ENCODE results near the gene ZSCAN5C. TPM values are rescaled to one million over a fixed set of nuclear protein-coding genes. Genes with fewer than 3 reads are reported as not detected.

Gene ZSCAN5C
- total and polyA plus RNA-seq, 4 donors: not detected

DNA sequence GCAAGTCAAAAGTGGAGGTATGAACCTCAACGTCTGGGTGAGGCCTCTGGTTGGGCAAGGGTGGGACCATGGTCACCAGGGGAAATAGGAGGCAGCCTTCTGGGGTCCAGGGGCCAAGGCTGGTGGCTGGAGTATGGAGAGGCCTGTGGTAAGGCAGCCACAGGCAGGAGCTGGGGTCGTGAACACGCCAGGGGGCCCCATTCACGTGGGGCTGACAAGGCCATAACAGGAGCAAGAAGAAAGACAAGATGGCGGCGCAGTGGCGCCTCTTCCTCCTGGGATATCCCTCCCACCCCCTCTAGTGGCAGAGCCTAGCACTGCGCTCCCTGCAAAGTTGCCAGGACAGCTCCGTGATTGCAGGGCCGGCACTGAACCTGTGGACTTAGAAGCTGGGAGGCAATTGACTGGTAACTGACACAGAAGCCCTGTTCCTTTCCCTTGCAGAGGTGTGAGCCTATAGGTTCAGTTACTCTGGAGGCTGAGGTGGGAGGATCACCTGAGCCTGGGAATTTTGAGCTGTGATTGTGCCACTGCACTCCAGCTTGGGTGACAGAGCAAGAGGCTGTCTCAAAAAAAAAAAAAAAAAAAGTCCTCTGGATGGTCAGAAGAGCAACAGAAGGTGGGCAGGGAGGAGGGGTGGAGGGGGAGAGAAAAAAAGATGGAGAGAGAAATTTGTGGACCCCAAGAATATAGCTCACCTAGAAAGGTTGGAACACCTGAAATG lies 50.8 kb downstream of the ZSCAN5C start:
- Histone ChIP-seq H3K9me3 (ENCODE audit: control insufficient read depth in 4 of 4, insufficient read depth in 3 of 4, low read length in 3 of 4) (no peaks in the 10 kb centered on the region), H3K4me1 (ENCODE audit: control insufficient read depth in 5 of 5, insufficient read depth in 5 of 5, low read length in 5 of 5) (no peaks in the 10 kb centered on the region), H3K4me3 (no peak overlapping the region), H3K36me3 (ENCODE audit: control insufficient read depth in 4 of 4, insufficient read depth in 4 of 4, low read length in 4 of 4) (no peaks in the 10 kb centered on the region), H3K27me3 (ENCODE audit: control insufficient read depth in 3 of 3, insufficient read depth in 3 of 3, low read length in 2 of 3) (peaks cover 0 to 5% (median 0%) of the 10 kb centered on the region in 3 donors), H3K27ac (ENCODE audit: low read depth in 1 of 2, low read length in 1 of 2) (no peak overlapping the region), H3K9ac (ENCODE audit: insufficient read depth in 1 of 2, low read length in 2 of 2) (no peak overlapping the region)
- peak; percentile 66 for ATAC-seq (ENCODE audit: insufficient read depth, low FRiP score)
- TF ChIP-seq, protein P1, sequence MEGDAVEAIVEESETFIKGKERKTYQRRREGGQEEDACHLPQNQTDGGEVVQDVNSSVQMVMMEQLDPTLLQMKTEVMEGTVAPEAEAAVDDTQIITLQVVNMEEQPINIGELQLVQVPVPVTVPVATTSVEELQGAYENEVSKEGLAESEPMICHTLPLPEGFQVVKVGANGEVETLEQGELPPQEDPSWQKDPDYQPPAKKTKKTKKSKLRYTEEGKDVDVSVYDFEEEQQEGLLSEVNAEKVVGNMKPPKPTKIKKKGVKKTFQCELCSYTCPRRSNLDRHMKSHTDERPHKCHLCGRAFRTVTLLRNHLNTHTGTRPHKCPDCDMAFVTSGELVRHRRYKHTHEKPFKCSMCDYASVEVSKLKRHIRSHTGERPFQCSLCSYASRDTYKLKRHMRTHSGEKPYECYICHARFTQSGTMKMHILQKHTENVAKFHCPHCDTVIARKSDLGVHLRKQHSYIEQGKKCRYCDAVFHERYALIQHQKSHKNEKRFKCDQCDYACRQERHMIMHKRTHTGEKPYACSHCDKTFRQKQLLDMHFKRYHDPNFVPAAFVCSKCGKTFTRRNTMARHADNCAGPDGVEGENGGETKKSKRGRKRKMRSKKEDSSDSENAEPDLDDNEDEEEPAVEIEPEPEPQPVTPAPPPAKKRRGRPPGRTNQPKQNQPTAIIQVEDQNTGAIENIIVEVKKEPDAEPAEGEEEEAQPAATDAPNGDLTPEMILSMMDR (IDR thresholded peaks at IDR 0.05; ENCODE audit: control extremely low read depth, extremely low read depth): peak; percentile 47
- peak; percentile 61 to 72 (median 68) for DNase-seq
- 44 to 53% methylated on average over 10 of the region's 10 CpGs for WGBS, 2 donors

- TF ChIP-seq, protein P1 (IDR thresholded peaks at IDR 0.05; ENCODE audit: control extremely low read depth, extremely low read depth): peak; percentile 40
- WGBS, 2 donors: 56 to 64% methylated on average over 5 of the region's 5 CpGs
- ATAC-seq (ENCODE audit: insufficient read depth, low FRiP score) (no peak), DNase-seq (peak in 2 of 3 donors; percentile 79 to 86)
- H3K4me3 ChIP-seq: no peak overlapping the region
- H3K9me3 ChIP-seq (ENCODE audit: control insufficient read depth in 4 of 4, insufficient read depth in 3 of 4, low read length in 3 of 4): no peaks in the 10 kb centered on the region
- no peaks in the 10 kb centered on the region for H3K4me1 ChIP-seq (ENCODE audit: control insufficient read depth in 5 of 5, insufficient read depth in 5 of 5, low read length in 5 of 5)
- H3K27ac ChIP-seq (ENCODE audit: low read depth in 1 of 2, low read length in 1 of 2): no peak overlapping the region
- peaks cover 0 to 5% (median 0%) of the 10 kb centered on the region in 3 donors for H3K27me3 ChIP-seq (ENCODE audit: control insufficient read depth in 3 of 3, insufficient read depth in 3 of 3, low read length in 2 of 3)
- H3K36me3 ChIP-seq (ENCODE audit: control insufficient read depth in 4 of 4, insufficient read depth in 4 of 4, low read length in 4 of 4): no peaks in the 10 kb centered on the region
- H3K9ac ChIP-seq (ENCODE audit: insufficient read depth in 1 of 2, low read length in 2 of 2): no peak overlapping the region
These were observed 51.7 kb downstream of the ZSCAN5C start for GRCh38 chr19:56253737-56254136.

DNA sequence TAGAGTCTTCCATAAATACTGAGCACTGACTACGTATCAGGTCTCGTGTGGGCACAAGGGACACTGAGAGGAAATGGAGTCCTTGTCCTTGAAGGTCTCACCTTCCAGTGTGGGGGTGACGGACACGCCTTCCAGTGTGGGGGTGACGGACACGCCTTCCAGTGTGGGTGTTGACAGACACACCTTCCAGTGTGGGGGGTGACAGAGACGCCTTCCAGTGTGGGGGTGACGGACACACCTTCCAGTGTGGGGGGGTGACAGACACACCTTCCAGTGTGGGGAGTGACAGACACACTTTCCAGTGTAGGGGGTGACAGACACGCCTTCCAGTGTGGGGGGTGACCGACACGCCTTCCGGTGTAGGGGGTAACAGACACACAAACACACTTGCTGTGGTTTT lies 56.2 kb downstream of the ZSCAN5C start:
- ATAC-seq (ENCODE audit: insufficient read depth, low FRiP score): no peak

More for the DNA sequence above, 56.2 kb downstream of the ZSCAN5C start:
- H3K9me3 ChIP-seq (ENCODE audit: control insufficient read depth in 4 of 4, insufficient read depth in 3 of 4, low read length in 3 of 4): no peaks in the 10 kb centered on the region
- H3K4me3 ChIP-seq: no peak overlapping the region
- DNase-seq: no peak
- WGBS, 2 donors: 88 to 92% methylated on average over 12 of the region's 12 CpGs
- H3K9ac ChIP-seq (ENCODE audit: insufficient read depth in 1 of 2, low read length in 2 of 2): no peak overlapping the region
- TF ChIP-seq, protein P1 (IDR thresholded peaks at IDR 0.05; ENCODE audit: control extremely low read depth, extremely low read depth): no peak
- peaks cover 0 to 5% (median 0%) of the 10 kb centered on the region in 3 donors for H3K27me3 ChIP-seq (ENCODE audit: control insufficient read depth in 3 of 3, insufficient read depth in 3 of 3, low read length in 2 of 3)
- H3K36me3 ChIP-seq (ENCODE audit: control insufficient read depth in 4 of 4, insufficient read depth in 4 of 4, low read length in 4 of 4): peaks cover 0 to 4% (median 1%) of the 10 kb centered on the region in 4 donors
- peaks cover 0 to 2% (median 0%) of the 10 kb centered on the region in 5 donors for H3K4me1 ChIP-seq (ENCODE audit: control insufficient read depth in 5 of 5, insufficient read depth in 5 of 5, low read length in 5 of 5)
- no peak overlapping the region for H3K27ac ChIP-seq (ENCODE audit: low read depth in 1 of 2, low read length in 1 of 2)

Other genes starting within 250 kb of the ZSCAN5C start
- gene NLRP5, start 215.5 kb upstream of the ZSCAN5C start, total RNA-seq: not detected
- gene NLRP5, start 215.5 kb upstream of the ZSCAN5C start, polyA plus RNA-seq: not detected
- gene ZNF787, start 81.0 kb upstream of the ZSCAN5C start, total RNA-seq: 10 to 100 TPM; 27.5 to 44.7 TPM
- 10 to 100 TPM; 29.3 to 35.1 TPM for gene ZNF787, start 81.0 kb upstream of the ZSCAN5C start, polyA plus RNA-seq
- gene ZNF444, start 61.0 kb upstream of the ZSCAN5C start, total RNA-seq: 10 to 100 TPM; 39.2 to 55.5 TPM
- 10 to 100 TPM; 27.8 to 44.1 TPM for gene ZNF444, start 61.0 kb upstream of the ZSCAN5C start, polyA plus RNA-seq
- not detected for gene GALP, start 26.3 kb upstream of the ZSCAN5C start, total RNA-seq
- gene GALP, start 26.3 kb upstream of the ZSCAN5C start, polyA plus RNA-seq: not detected
- not detected for gene ZSCAN5B, start 4.5 kb upstream of the ZSCAN5C start, total RNA-seq
- gene ZSCAN5B, start 4.5 kb upstream of the ZSCAN5C start, polyA plus RNA-seq: under 1 TPM; 0.05 to 0.08 TPM
- 1 to 10 TPM in 1 of 2 donors, not detected in 1; 1.1 TPM for gene EDDM13, start 70.5 kb downstream of the ZSCAN5C start, total RNA-seq
- 1 to 10 TPM; 1.3 to 3.0 TPM for gene EDDM13, start 70.5 kb downstream of the ZSCAN5C start, polyA plus RNA-seq
- gene ZSCAN5A, start 112.6 kb downstream of the ZSCAN5C start, total RNA-seq: 10 to 100 TPM; 11.8 to 17.4 TPM
- gene ZSCAN5A, start 112.6 kb downstream of the ZSCAN5C start, polyA plus RNA-seq: 1 to 10 TPM; 5.5 to 8.5 TPM
- gene ZNF582, start 191.3 kb downstream of the ZSCAN5C start, total RNA-seq: 1 to 10 TPM; 2.9 to 4.4 TPM
- 1 to 10 TPM; 2.5 to 3.1 TPM for gene ZNF582, start 191.3 kb downstream of the ZSCAN5C start, polyA plus RNA-seq
- 1 to 10 TPM; 4.7 to 9.1 TPM for gene ZNF583, start 202.1 kb downstream of the ZSCAN5C start, total RNA-seq
- gene ZNF583, start 202.1 kb downstream of the ZSCAN5C start, polyA plus RNA-seq: 1 to 10 TPM; 1.3 to 2.2 TPM